A549 (cell line): ENCODE data around the gene P2RX4.

Experiments
- CEBPB ChIP-seq, 2 experiments: fragments of >200 bp in 1 of 2; sonication (Bioruptor Twin) in 1 of 2; formaldehyde crosslinking in 1 of 2; IDR thresholded peaks; 2 replicates each; pipeline ENCODE4 v1.6.1; 2012 to 2016
- CTCF ChIP-seq: fragments of >200 bp; sonication (Bioruptor Twin); formaldehyde crosslinking; IDR thresholded peaks from 3 replicates; pipeline ENCODE4 v1.5.1; 2016
- E2F6 ChIP-seq: IDR thresholded peaks from 2 replicates; pipeline ENCODE4 v1.6.1; 2012; ENCODE audit warnings: low read depth, borderline replicate concordance
- NFE2L2 ChIP-seq: fragments of 150-350 bp; conservative IDR thresholded peaks from 2 replicates; pipeline ENCODE4 v1.6.1; 2014; ENCODE audit warnings: low read length
- POLR2A ChIP-seq: IDR thresholded peaks from 2 replicates; pipeline ENCODE4 v1.6.1; 2012; ENCODE audit warnings: mild to moderate bottlenecking, low read length
- REST ChIP-seq: fragments of 200-600 bp; sonication (generic); IDR thresholded peaks from 2 replicates; pipeline ENCODE4 v1.6.1; 2016; ENCODE audit warnings: antibody characterized with exemption, mild to moderate bottlenecking, moderate library complexity
- RFX5 ChIP-seq: fragments of 450-650 bp; IDR thresholded peaks from 2 replicates; pipeline ENCODE4 v1.7.1; 2014; ENCODE audit warnings: antibody characterized with exemption, mild to moderate bottlenecking, moderate library complexity
- TP53 ChIP-seq: fragments of 250-450 bp; sonication (Bioruptor Pico); IDR thresholded peaks from 2 replicates; pipeline ENCODE4 v1.5.0; 2021; ENCODE audit warnings: mild to moderate bottlenecking, moderate library complexity
- TF ChIP-seq, protein P1 (sequence below): fragments of 250-450 bp; sonication (Bioruptor Pico); IDR thresholded peaks from 2 replicates; pipeline ENCODE4 v1.5.0; 2021; ENCODE audit warnings: mild to moderate bottlenecking, moderate library complexity, borderline replicate concordance
- TF ChIP-seq, protein P2 (sequence below): IDR thresholded peaks from 2 replicates; pipeline ENCODE4 v1.6.1; 2012

DNA sequence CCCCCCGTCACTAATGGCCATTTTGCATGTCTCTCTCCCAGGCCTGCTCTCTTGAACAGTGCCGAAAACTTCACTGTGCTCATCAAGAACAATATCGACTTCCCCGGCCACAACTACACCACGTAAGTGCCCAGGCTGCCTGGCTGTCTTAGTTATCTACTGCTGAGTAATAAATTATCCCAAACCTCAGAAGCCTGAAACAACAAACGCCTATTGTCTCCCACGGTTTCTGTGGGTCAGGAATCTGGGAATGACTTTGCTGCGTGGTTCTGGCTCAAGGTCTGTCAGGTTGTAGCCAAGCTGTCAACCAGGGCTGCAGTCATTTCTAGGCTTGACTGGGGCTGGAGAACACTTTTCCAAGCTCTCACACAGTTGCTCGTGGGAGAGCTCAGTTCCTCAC, 44.6 kb upstream of the P2RX4 start:
- TF ChIP-seq TP53 (CRISPR knock-in tag), result no peak
- TF ChIP-seq, protein P1, sequence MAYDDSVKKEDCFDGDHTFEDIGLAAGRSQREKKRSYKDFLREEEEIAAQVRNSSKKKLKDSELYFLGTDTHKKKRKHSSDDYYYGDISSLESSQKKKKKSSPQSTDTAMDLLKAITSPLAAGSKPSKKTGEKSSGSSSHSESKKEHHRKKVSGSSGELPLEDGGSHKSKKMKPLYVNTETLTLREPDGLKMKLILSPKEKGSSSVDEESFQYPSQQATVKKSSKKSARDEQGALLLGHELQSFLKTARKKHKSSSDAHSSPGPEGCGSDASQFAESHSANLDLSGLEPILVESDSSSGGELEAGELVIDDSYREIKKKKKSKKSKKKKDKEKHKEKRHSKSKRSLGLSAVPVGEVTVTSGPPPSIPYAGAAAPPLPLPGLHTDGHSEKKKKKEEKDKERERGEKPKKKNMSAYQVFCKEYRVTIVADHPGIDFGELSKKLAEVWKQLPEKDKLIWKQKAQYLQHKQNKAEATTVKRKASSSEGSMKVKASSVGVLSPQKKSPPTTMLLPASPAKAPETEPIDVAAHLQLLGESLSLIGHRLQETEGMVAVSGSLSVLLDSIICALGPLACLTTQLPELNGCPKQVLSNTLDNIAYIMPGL (CRISPR knock-in tag), result no peak
- TF ChIP-seq E2F6, result no peak
- TF ChIP-seq CTCF, result no peak
- no peak for TF ChIP-seq RFX5
- TF ChIP-seq, protein P2, sequence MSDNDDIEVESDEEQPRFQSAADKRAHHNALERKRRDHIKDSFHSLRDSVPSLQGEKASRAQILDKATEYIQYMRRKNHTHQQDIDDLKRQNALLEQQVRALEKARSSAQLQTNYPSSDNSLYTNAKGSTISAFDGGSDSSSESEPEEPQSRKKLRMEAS, result no peak
- no peak for TF ChIP-seq POLR2A
- TF ChIP-seq NFE2L2, result no peak
- no peak for TF ChIP-seq CEBPB (IDR thresholded peaks at IDR 0.05)
- TF ChIP-seq REST, result no peak
